HCT116 (cell line): ENCODE results near the gene UBE3D. TPM values are rescaled to one million over a fixed set of nuclear protein-coding genes. Genes with fewer than 3 reads are reported as not detected.
"Not testable (repeated sequence)": the region's sequence is repeated elsewhere in the genome, so short reads cannot be mapped to it uniquely, and the experiment has no call there.

Experiments
- ATAC-seq: fragments of 200-7000 bp; cut with Tn5 transposase; 2 replicates; pipeline ENCODE4 v1.9.1; 2020; ENCODE audit warnings: mild to moderate bottlenecking, moderate library complexity
- BruUV-seq: library from RNA; stranded (reverse); fragments of 400-500 nt; replicated peaks from 2 replicates; lab custom pipeline; 2021; lab: Mats Ljungman, UMichigan
- CTCF ChIA-PET: fragments of 300-600 bp; sonication (Branson Sonifier 250); formaldehyde crosslinking; loops from one replicate; lab custom pipeline; 2021; ENCODE audit warnings: antibody characterized with exemption; lab: Charles Lee
- POLR2A ChIA-PET: fragments of 300-600, 350-600 bp; sonication (Branson Sonifier 250); formaldehyde crosslinking; loops from one replicate; lab custom pipeline; 2021; ENCODE audit warnings: antibody characterized with exemption; lab: Charles Lee
- RAD21 ChIA-PET, 2 experiments: fragments of 300-600 bp; sonication (Branson Sonifier 250); formaldehyde crosslinking; loops; one replicate each; lab custom pipeline; 2023; ENCODE audit warnings: low total read pairs in 2 of 2; ENCODE audit not compliant: uncharacterized antibody in 2 of 2, unreplicated experiment in 2 of 2, low non-redundant PET in 1 of 2; lab: Charles Lee
- DNase-seq: peaks from one replicate; pipeline ENCODE4 v3.0.0-alpha.2; 2010; ENCODE audit warnings: low read depth, low spot score
- H2AFZ ChIP-seq: fragments of 200-600 bp; shearing (Covaris generic), sonication (generic); 2 replicates; pipeline ENCODE4 v1.6.1; 2017; ENCODE audit warnings: low read depth, mixed run types, mixed read lengths, antibody characterized with exemption, low read length; ENCODE audit not compliant: poor library complexity, severe bottlenecking
- H3K27ac ChIP-seq: 2 replicates; pipeline ENCODE4 v1.5.1; 2012; ENCODE audit warnings: low read depth, low read length
- H3K27me3 ChIP-seq: fragments of 200-600 bp; sonication (generic); 2 replicates; pipeline ENCODE4 v1.6.1; 2016; ENCODE audit warnings: mixed run types, low read length, mixed read lengths; ENCODE audit not compliant: insufficient read depth
- H3K36me3 ChIP-seq, 2 experiments: fragments of 200-500 bp in 1 of 2; fragments of 200-600 bp in 1 of 2; sonication (Bioruptor generic) in 1 of 2; sonication (generic) in 1 of 2; 2 replicates each; pipeline versions ENCODE4 v1.5.1 to v1.6.1; 2014 to 2016; ENCODE audit warnings: low read length in 2 of 2, inconsistent platforms in 1 of 2, mixed read lengths in 1 of 2, mixed run types in 1 of 2; ENCODE audit not compliant: insufficient read depth in 2 of 2, control insufficient read depth in 1 of 2
- H3K4me1 ChIP-seq, 2 experiments: fragments of 200-600 bp in 1 of 2; sonication (generic) in 1 of 2; 2 replicates each; pipeline versions ENCODE4 v1.5.1 to v1.6.1; 2012 to 2017; ENCODE audit warnings: low read length in 2 of 2, inconsistent platforms in 1 of 2, mild to moderate bottlenecking in 1 of 2, mixed read lengths in 1 of 2, mixed run types in 1 of 2, moderate library complexity in 1 of 2; ENCODE audit not compliant: insufficient read depth in 2 of 2, control insufficient read depth in 1 of 2
- H3K4me2 ChIP-seq: fragments of 200-600 bp; sonication (generic); 2 replicates; pipeline ENCODE4 v1.6.1; 2017; ENCODE audit warnings: mixed run types, low read length, mixed read lengths
- H3K4me3 ChIP-seq, 2 experiments: fragments of 200-600 bp in 1 of 2; sonication (generic) in 1 of 2; replicated peaks in 1 of 2; 2 replicates each; pipeline ENCODE4 v1.5.1; 2011 to 2016; ENCODE audit warnings: low read length in 2 of 2, control low read depth in 1 of 2, low read depth in 1 of 2, mild to moderate bottlenecking in 1 of 2, mixed read lengths in 1 of 2, mixed run types in 1 of 2
- H3K79me2 ChIP-seq: fragments of 200-600 bp; sonication (generic); 2 replicates; pipeline ENCODE4 v1.6.1; 2017; ENCODE audit warnings: mild to moderate bottlenecking, mixed run types, low read length, moderate library complexity, mixed read lengths; ENCODE audit not compliant: insufficient read depth
- H3K9ac ChIP-seq: fragments of 200-600 bp; sonication (generic); 2 replicates; pipeline ENCODE4 v1.6.1; 2016; ENCODE audit warnings: low read length, mixed read lengths
- H3K9me2 ChIP-seq: fragments of 200-600 bp; sonication (generic), shearing (Covaris generic); 2 replicates; pipeline ENCODE4 v1.6.1; 2017; ENCODE audit warnings: mixed run types, mild to moderate bottlenecking, moderate library complexity; ENCODE audit not compliant: insufficient read depth
- H3K9me3 ChIP-seq, 2 experiments: fragments of 200-500 bp in 1 of 2; fragments of 200-600 bp in 1 of 2; sonication (Bioruptor generic) in 1 of 2; sonication (generic) in 1 of 2; 2 replicates each; pipeline ENCODE4 v1.6.1; 2014 to 2017; ENCODE audit warnings: low read length in 2 of 2, mixed read lengths in 2 of 2, inconsistent platforms in 1 of 2, low read depth in 1 of 2, mild to moderate bottlenecking in 1 of 2, mixed run types in 1 of 2, moderate library complexity in 1 of 2; ENCODE audit not compliant: control insufficient read depth in 1 of 2, insufficient read depth in 1 of 2
- H4K20me1 ChIP-seq: fragments of 200-600 bp; sonication (generic), shearing (Covaris generic); 2 replicates; pipeline ENCODE4 v1.6.1; 2017; ENCODE audit warnings: mixed run types, mild to moderate bottlenecking, moderate library complexity; ENCODE audit not compliant: insufficient read depth
- CTCF ChIP-seq, 3 experiments: fragments of 200-600 bp in 1 of 3; sonication (generic) in 1 of 3; IDR thresholded peaks in 2 of 3; conservative IDR thresholded peaks in 1 of 3; 2 replicates each; pipeline ENCODE4 v1.5.1; 2012 to 2017; ENCODE audit warnings: low read depth in 2 of 3, low read length in 2 of 3, antibody characterized with exemption in 1 of 3, borderline replicate concordance in 1 of 3, control low read depth in 1 of 3, mild to moderate bottlenecking in 1 of 3, mixed read lengths in 1 of 3, mixed run types in 1 of 3, moderate library complexity in 1 of 3; ENCODE audit not compliant: insufficient read depth in 1 of 3
- EGR1 ChIP-seq: IDR thresholded peaks from 2 replicates; pipeline ENCODE4 v1.6.1; 2012; ENCODE audit warnings: low read depth
- ELF1 ChIP-seq: IDR thresholded peaks from 2 replicates; pipeline ENCODE4 v1.6.1; 2012; ENCODE audit warnings: low read depth, borderline replicate concordance
- EZH2 ChIP-seq: fragments of 200-600 bp; sonication (generic); IDR thresholded peaks from 2 replicates; pipeline ENCODE4 v1.6.1; 2017; ENCODE audit warnings: antibody characterized with exemption, mixed run types
- EZH2phosphoT487 ChIP-seq: fragments of 200-600 bp; IDR thresholded peaks from 2 replicates; pipeline ENCODE4 v1.6.1; 2018; ENCODE audit warnings: antibody characterized with exemption, borderline replicate concordance
- FOSL1 ChIP-seq: IDR thresholded peaks from 2 replicates; pipeline ENCODE4 v1.6.1; 2012; ENCODE audit warnings: low read depth
- JUND ChIP-seq: IDR thresholded peaks from 2 replicates; pipeline ENCODE4 v1.6.1; 2012
- MAX ChIP-seq: IDR thresholded peaks from 2 replicates; pipeline ENCODE4 v1.6.1; 2012
- POLR2A ChIP-seq: IDR thresholded peaks from 2 replicates; pipeline ENCODE4 v1.7.0; 2011; ENCODE audit warnings: borderline replicate concordance; ENCODE audit not compliant: insufficient read depth, insufficient read length; ENCODE audit errors: extremely low read depth
- RAD21 ChIP-seq: IDR thresholded peaks from 2 replicates; pipeline ENCODE4 v1.6.1; 2012; ENCODE audit warnings: low read depth, mild to moderate bottlenecking
- SIN3A ChIP-seq: IDR thresholded peaks from 2 replicates; pipeline ENCODE4 v1.6.1; 2012; ENCODE audit warnings: low read depth
- SP1 ChIP-seq: IDR thresholded peaks from 2 replicates; pipeline ENCODE4 v1.6.1; 2012; ENCODE audit warnings: low read depth
- YY1 ChIP-seq: IDR thresholded peaks from 2 replicates; pipeline ENCODE4 v1.6.1; 2011; ENCODE audit warnings: low read length, low read depth, moderate library complexity, mild to moderate bottlenecking; ENCODE audit not compliant: insufficient replicate concordance; ENCODE audit errors: extremely low read depth
- ZBTB33 ChIP-seq: IDR thresholded peaks from 2 replicates; pipeline ENCODE4 v1.6.1; 2011; ENCODE audit warnings: mild to moderate bottlenecking, low read length, moderate library complexity; ENCODE audit not compliant: insufficient replicate concordance; ENCODE audit errors: extremely low read depth
- ZFX ChIP-seq: fragments of 450-650 bp; IDR thresholded peaks from 2 replicates; pipeline ENCODE4 v1.6.1; 2017
- ZNF274 ChIP-seq: fragments of 200-500 bp; sonication (Bioruptor generic); IDR thresholded peaks from 2 replicates; pipeline ENCODE4 v1.6.1; 2014; ENCODE audit warnings: mild to moderate bottlenecking, low read depth, low read length, inconsistent platforms
- intact Hi-C: fragments of 100-400 bp; cut with micrococcal nuclease; formaldehyde crosslinking; loops from 2 replicates; pipeline ENCODE4 v1.10.0; 2022
- total RNA-seq: library from RNA; stranded (reverse); gene quantifications from one replicate; pipeline ENCODE4 v1.2.1, GENCODE V29; 2021; ENCODE audit not compliant: unreplicated experiment

The UBE3D gene
- total RNA-seq, 1 experiment from 2014 or later = 9.0 TPM

- H3K27me3 ChIP-seq, H2AFZ ChIP-seq, H3K27ac ChIP-seq, H3K9me3 ChIP-seq, POLR2A ChIA-PET, H4K20me1 ChIP-seq, H3K79me2 ChIP-seq, H3K9me2 ChIP-seq, CTCF ChIA-PET, H3K36me3 ChIP-seq, RAD21 ChIA-PET, BruUV-seq, H3K9ac ChIP-seq, H3K4me3 ChIP-seq, intact Hi-C loops: not testable (repeated sequence)
- H3K4me2 ChIP-seq = peak overlapping the region; percentile 16
- peaks cover 0 to 12% of the 10 kb centered on the region in 2 experiments; a peak in 3 of 4 replicates for H3K4me1 ChIP-seq
- TF ChIP-seq JUND = peak; percentile 53; the same call in 1 of the 2 replicates
- TF ChIP-seq EGR1 = peak; percentile 59; the same call in 1 of the 2 replicates
- TF ChIP-seq SP1 = peak; percentile 31
- TF ChIP-seq FOSL1 = peak; percentile 64; the same call in 1 of the 2 replicates
- DNase-seq (peak; percentile 32), ATAC-seq (peak; percentile 63)
Observed at GRCh38 chr6:82891503-82891902, 174.1 kb downstream of the UBE3D start.

- Histone ChIP-seq H3K27ac (no peak overlapping the region), H3K27me3 (no peaks in the 10 kb centered on the region), H3K4me3 (no peak overlapping the region), H3K79me2 (no peaks in the 10 kb centered on the region), H3K9me3 (no peaks in the 10 kb centered on the region), H2AFZ (no peak overlapping the region), H3K4me1 (peaks cover 0 to 12% of the 10 kb centered on the region in 2 experiments; a peak in 3 of 4 replicates), H4K20me1 (no peaks in the 10 kb centered on the region), H3K36me3 (no peaks in the 10 kb centered on the region), H3K9ac (no peak overlapping the region), H3K9me2 (no peaks in the 10 kb centered on the region), H3K4me2 (peak overlapping the region; percentile 16)
- TF ChIP-seq ZFX (no peak), EZH2 (no peak), ELF1 (no peak), SIN3A (no peak), JUND (no peak), FOSL1 (no peak), POLR2A (no peak), ZNF274 (no peak), SP1 (no peak), CTCF (IDR thresholded peaks at IDR 0.05 in 2 of 3, conservative IDR thresholded peaks at IDR 0.05 in 1 of 3; ENCODE audit: borderline replicate concordance in 1 of 3, insufficient read depth in 1 of 3, low read depth in 2 of 3, low read length in 2 of 3) (no peak), EZH2phosphoT487 (no peak), ZBTB33 (no peak), MAX (no peak), YY1 (no peak), RAD21 (no peak)
- CTCF ChIA-PET = no interaction called here
- RAD21 ChIA-PET = no interaction called here
- POLR2A ChIA-PET = no interaction called here
- no peak for DNase-seq
- no peak for ATAC-seq
- BruUV-seq = no TSS peak
- intact Hi-C loops = no loop called here
Observed at GRCh38 chr6:82891076-82891475, 174.6 kb downstream of the UBE3D start.
